Duodenal mucosa (tissue), 2 donors: Measurements from ENCODE around the gene ST8SIA6.

Experiments
- H3K27ac ChIP-seq: one replicate; pipeline ENCODE4 v1.7.0; 2013; ENCODE audit warnings: low read depth, low read length
- H3K27me3 ChIP-seq, 2 donors: one replicate each; pipeline ENCODE4 v1.7.0; 2013; ENCODE audit warnings: low read length in 2 of 2, control low read depth in 1 of 2; ENCODE audit not compliant: insufficient read depth in 2 of 2, control insufficient read depth in 1 of 2
- H3K36me3 ChIP-seq, 2 donors: one replicate each; pipeline ENCODE4 v1.7.0; 2013; ENCODE audit warnings: low read length in 2 of 2, control low read depth in 1 of 2; ENCODE audit not compliant: insufficient read depth in 2 of 2, control insufficient read depth in 1 of 2
- H3K4me1 ChIP-seq, 2 donors: one replicate each; pipeline ENCODE4 v1.7.0; 2013; ENCODE audit warnings: low read length in 2 of 2, control low read depth in 1 of 2; ENCODE audit not compliant: insufficient read depth in 2 of 2, control insufficient read depth in 1 of 2
- H3K4me3 ChIP-seq, 2 donors: one replicate each; pipeline ENCODE4 v1.7.0; 2013; ENCODE audit warnings: low read length in 2 of 2, low read depth in 1 of 2
- H3K9ac ChIP-seq, 2 donors: one replicate each; pipeline ENCODE4 v1.7.0; 2013; ENCODE audit warnings: low read length in 2 of 2, low read depth in 1 of 2
- H3K9me3 ChIP-seq, 2 donors: one replicate each; pipeline ENCODE4 v1.7.0; 2013; ENCODE audit warnings: low read length in 2 of 2, control low read depth in 1 of 2; ENCODE audit not compliant: control insufficient read depth in 1 of 2

Gene ST8SIA6

DNA sequence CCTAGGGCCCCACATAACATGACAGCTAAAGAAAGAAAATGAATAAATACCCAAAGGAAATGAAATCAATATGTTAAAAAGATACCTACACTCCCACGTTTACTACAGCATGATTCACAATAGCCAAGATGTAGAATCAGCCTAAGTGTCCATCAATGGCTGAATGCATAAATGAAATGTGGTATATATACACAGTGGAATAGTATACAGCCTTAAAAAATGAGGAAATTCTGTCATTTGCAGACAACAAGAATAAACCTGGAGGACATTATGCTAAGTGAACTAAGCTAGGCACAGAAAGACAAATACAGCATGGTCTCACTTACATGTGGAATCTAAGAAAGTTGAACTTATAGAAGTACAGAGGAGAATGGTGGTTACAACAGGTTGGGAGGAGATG is 102.9 kb downstream of the ST8SIA6 start:
- Histone ChIP-seq H3K4me3 (no peak overlapping the region), H3K4me1 (peaks cover 0 to 6% of the 10 kb centered on the region in 2 donors), H3K9me3 (no peaks in the 10 kb centered on the region), H3K27me3 (no peaks in the 10 kb centered on the region), H3K27ac (no peak overlapping the region), H3K9ac (no peak overlapping the region), H3K36me3 (no peaks in the 10 kb centered on the region)

DNA sequence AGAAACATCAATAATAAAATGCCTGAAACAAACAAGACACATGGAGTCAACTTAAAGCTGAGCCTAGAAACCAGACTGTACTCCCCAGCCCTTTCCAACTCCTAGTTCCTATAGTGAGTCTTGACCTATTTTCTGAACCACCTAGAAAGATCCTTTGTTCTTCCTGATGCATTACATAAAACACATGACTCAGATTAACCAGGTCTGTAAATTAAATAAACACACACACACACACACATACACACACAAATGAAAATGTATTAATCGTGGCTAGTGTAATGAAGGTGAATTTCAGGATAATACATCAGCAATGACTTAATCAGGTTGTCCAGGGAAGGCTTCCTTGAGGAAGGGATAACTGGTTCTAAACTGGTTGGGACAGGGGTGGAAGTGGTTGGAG is 104.7 kb downstream of the ST8SIA6 start:
- Histone ChIP-seq H3K36me3 (no peaks in the 10 kb centered on the region), H3K4me3 (no peak overlapping the region), H3K9me3 (no peaks in the 10 kb centered on the region), H3K9ac (no peak overlapping the region), H3K4me1 (peaks cover 0 to 6% of the 10 kb centered on the region in 2 donors), H3K27me3 (no peaks in the 10 kb centered on the region), H3K27ac (no peak overlapping the region)

DNA sequence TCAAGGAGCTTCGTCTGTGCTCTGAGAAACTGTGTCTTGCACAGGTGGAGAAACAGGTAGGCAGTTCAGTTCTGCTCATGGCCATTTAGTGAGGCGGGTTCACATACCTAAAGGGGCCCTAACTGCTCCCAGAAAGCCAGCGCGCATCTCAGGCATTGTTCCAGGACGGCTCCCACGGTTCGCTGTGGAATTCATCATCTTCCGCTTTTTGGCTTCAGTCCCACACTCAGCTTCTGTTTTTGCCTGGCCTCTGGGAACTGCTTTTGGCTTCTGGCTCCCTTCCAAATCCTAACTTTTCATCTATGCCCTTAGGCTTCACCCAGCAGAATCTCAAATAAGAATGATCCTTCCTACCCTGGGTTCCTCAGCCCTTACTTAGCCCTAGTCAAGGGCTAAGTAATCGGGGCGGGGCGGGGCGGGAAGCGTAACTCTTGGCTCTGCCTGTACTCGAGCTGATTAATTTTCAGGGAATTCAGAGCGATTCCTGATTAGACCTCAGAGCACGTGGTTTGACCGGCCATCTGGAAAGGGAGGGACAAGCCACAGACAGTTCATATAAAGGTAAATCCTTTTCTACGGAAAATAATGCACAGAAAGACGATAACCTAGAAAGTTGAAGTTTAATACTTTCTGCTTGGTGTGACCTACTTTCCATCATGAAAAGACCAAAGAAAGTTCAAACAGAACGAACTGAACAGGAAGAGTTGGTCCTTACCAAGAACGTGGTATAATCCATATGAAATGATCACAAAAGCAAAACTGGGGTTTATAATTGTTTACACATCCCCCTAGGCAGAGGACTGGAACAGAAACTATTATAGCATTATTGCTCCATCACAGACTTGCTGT is 105.7 kb downstream of the ST8SIA6 start:
- H3K4me3 ChIP-seq: peak overlapping the region; percentile 40 to 48
- H3K9ac ChIP-seq: no peak overlapping the region
- no peak overlapping the region for H3K27ac ChIP-seq
- H3K4me1 ChIP-seq: peaks cover 0 to 6% of the 10 kb centered on the region in 2 donors
- H3K9me3 ChIP-seq: no peaks in the 10 kb centered on the region
- no peaks in the 10 kb centered on the region for H3K36me3 ChIP-seq
- H3K27me3 ChIP-seq: no peaks in the 10 kb centered on the region

DNA sequence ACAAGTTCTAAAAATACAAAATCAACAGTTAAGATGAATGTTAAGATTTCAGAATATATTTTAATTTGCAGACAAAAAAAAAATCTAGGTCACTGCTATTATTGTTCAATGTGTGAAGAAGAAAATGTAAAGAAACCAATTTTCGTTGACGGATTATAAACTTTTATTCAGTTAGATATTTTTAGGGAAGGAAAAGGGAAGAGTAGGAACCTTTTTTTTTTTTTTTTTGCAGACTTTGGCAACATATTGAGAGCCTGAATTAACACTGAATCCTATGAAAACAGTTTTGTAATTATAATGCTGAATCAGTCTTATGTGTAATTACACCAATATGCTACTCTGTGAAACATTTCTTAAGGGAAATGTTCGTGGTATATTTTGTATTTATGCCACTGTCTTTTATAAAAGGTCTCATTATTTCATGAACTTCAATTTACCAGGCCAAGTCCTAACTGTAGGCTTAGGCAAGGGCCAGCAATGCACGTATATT is 106.3 kb downstream of the ST8SIA6 start:
- Histone ChIP-seq H3K9ac (no peak overlapping the region), H3K27ac (no peak overlapping the region), H3K4me1 (peaks cover 0 to 6% of the 10 kb centered on the region in 2 donors), H3K27me3 (no peaks in the 10 kb centered on the region), H3K36me3 (no peaks in the 10 kb centered on the region), H3K9me3 (no peaks in the 10 kb centered on the region), H3K4me3 (peak overlapping the region in 1 of 2 donors; percentile 40)

DNA sequence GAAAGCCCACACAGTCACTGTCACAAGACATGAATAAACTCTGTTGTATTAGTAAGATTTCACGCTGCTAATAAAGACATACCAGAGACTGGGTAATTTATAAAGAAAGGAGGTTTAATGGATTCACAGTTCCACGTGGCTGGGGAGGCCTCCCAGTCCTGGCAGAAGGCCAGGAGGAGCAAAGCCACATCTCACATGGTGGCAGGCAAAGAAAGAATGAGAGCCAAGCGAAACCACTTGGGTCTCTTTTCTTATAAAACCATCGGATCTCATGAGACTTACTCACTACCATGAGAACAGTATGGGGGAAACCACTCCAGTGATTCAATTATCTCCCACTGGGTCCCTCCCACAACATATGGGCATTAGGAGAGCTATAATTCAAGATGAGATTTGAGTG is 110.2 kb downstream of the ST8SIA6 start:
- H3K9me3 ChIP-seq: peaks cover 3 to 15% of the 10 kb centered on the region in 2 donors
- no peak overlapping the region for H3K4me3 ChIP-seq
- no peak overlapping the region for H3K27ac ChIP-seq
- H3K4me1 ChIP-seq: peaks cover 0 to 3% of the 10 kb centered on the region in 2 donors
- no peak overlapping the region for H3K9ac ChIP-seq
- no peaks in the 10 kb centered on the region for H3K36me3 ChIP-seq
- no peaks in the 10 kb centered on the region for H3K27me3 ChIP-seq

DNA sequence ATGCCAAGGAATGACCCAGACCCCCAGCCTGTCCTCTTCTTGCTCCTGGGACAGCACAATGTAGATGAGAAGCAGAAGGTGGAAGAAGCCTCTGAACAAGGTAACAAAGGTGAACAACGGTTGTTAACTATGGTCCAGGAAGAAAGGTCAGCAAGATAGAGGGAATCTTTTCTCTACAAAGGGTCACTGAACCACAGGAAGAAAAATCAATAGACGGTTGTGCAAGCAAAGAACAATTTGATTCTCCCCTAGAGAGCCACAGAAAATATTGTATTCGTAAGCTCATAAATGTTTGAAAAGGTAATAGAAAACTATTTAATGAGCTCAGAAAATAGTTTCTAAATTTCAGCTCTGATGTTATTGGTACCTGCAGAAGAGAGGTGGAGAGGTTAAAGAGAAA is 111.3 kb downstream of the ST8SIA6 start:
- no peaks in the 10 kb centered on the region for H3K4me1 ChIP-seq
- H3K36me3 ChIP-seq: no peaks in the 10 kb centered on the region
- no peak overlapping the region for H3K9ac ChIP-seq
- H3K27me3 ChIP-seq: no peaks in the 10 kb centered on the region
- H3K27ac ChIP-seq: no peak overlapping the region
- no peak overlapping the region for H3K4me3 ChIP-seq
- H3K9me3 ChIP-seq: peaks cover 3 to 15% of the 10 kb centered on the region in 2 donors

DNA sequence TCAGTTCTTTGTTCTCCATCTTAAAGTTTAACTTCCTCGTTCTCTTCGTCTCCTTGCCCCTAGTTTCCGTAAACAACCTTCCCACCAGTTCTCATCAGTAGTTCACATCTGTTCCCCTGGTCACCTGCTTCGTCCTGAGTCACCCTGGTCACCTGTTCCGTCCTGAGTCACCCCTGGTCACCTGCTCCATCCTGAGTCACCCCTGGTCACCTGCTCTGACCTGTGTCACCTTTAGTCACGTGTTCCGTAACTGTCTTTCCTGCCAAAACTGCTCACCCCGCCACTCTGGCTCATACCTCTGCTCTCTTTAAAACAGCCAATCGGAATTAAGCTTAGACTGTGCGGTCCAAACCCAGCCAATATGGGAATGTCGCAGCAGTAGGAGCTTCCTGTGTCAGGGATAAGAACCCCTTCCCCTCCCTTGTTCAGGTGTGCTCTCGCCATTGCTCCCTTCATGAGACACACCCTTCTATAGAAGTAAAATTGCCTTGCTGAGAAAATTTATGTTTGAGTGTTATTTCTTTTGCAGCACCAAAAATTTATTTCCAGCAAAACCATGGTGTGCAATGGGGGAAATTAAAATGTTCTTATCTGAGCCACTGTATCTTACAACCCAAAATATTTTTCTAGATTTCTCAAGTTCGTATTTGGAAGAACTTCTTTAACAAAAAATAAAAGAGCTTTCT is 114.1 kb downstream of the ST8SIA6 start:
- H3K36me3 ChIP-seq: no peaks in the 10 kb centered on the region
- no peak overlapping the region for H3K9ac ChIP-seq
- no peak overlapping the region for H3K4me3 ChIP-seq
- no peaks in the 10 kb centered on the region for H3K4me1 ChIP-seq
- H3K27ac ChIP-seq: no peak overlapping the region
- H3K9me3 ChIP-seq: peaks cover 3 to 15% of the 10 kb centered on the region in 2 donors
- H3K27me3 ChIP-seq: no peaks in the 10 kb centered on the region

DNA sequence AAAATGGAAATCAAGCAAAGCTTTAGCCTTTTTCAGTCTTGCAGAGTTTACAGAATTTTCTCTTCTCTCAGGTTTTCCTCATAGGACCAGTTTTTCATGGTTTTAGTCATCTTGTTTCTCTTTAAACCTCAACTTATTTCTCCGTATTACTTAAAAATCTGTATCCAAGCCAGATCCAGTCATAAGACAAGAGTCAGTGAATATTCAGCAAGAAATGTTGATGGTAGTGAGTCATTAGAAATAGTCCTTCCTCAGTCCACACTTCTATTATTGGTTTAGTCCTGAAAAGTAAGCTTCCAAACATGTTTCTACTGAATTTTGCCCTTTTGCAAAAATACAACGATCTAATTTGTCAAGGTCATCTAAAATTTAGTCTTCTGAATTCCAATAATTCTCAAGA is 119.3 kb downstream of the ST8SIA6 start:
- Histone ChIP-seq H3K9ac (no peak overlapping the region), H3K36me3 (no peaks in the 10 kb centered on the region), H3K4me1 (no peaks in the 10 kb centered on the region), H3K27ac (no peak overlapping the region), H3K27me3 (no peaks in the 10 kb centered on the region), H3K9me3 (peaks cover 0 to 4% of the 10 kb centered on the region in 2 donors), H3K4me3 (no peak overlapping the region)

DNA sequence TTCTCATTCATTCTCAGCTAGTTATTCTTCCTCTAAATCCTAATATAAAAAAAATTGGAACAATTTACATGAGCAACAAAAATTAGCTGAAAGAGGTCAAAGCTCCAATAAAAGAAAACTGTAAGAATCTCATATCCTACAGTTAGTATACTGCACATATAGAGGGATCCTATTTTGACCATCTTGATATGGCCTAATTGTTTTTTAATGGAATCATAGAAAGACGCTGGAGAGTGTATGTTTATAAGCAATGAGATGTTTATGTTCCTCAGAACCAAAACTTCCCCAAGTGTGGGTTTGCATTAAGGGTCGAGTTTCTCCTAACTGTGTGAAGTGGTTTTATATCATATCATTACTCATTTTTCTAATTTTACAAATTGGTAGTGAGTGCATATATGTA is 123.9 kb downstream of the ST8SIA6 start:
- Histone ChIP-seq H3K36me3 (no peaks in the 10 kb centered on the region), H3K9me3 (no peaks in the 10 kb centered on the region), H3K9ac (no peak overlapping the region)

DNA sequence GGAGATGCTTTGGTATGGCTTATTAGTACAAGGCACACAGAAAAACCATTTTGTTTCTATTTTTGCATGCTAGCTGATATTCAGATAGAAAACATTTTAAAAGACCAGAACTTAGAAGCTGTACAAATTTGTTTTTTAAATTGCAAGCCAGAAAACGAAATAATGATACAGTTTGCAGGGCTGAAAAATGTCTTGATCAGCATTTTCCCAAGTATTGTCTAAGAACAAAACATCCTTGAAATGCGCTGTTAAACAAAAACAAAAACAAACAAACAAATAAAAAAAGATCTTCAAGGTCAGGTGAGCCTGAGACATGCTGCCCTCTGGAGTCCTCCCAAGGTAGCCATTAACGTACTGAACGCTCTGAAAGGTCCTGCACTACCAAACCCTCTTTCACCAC is 128.0 kb downstream of the ST8SIA6 start:
- H3K27ac ChIP-seq: no peak overlapping the region
- no peaks in the 10 kb centered on the region for H3K27me3 ChIP-seq
- no peak overlapping the region for H3K4me3 ChIP-seq
- H3K9me3 ChIP-seq: no peaks in the 10 kb centered on the region
- H3K36me3 ChIP-seq: no peaks in the 10 kb centered on the region
- no peak overlapping the region for H3K9ac ChIP-seq
- no peaks in the 10 kb centered on the region for H3K4me1 ChIP-seq

More for the DNA sequence above, 123.9 kb downstream of the ST8SIA6 start:
- H3K27me3 ChIP-seq: no peaks in the 10 kb centered on the region
- no peak overlapping the region for H3K27ac ChIP-seq
- no peak overlapping the region for H3K4me3 ChIP-seq
- no peaks in the 10 kb centered on the region for H3K4me1 ChIP-seq
